Measurements from ENCODE around the gene GJA9.
A peak's percentile ranks its signal among the peaks of the same experiment; 100 is the strongest.

The GJA9 gene

GRCh38 chr1:38873027-38873969 lies 8.1 kb downstream of the GJA9 start, which contains the start of gene MYCBP:
TSS of gene MYCBP (minus strand) at chr1:38873348. CDS start at chr1:38873305, 43 bp downstream.
- peak within 1 kb of the TSS; percentile 87 for H3K4me3 ChIP-seq (ENCODE audit: low read depth, low read length)
- DNase-seq (ENCODE audit: low read depth): peak; percentile 96
- peak; percentile 53 for TF ChIP-seq MAX (IDR thresholded peaks at IDR 0.05; ENCODE audit: low read depth, low read length)
- TF ChIP-seq POLR2A (IDR thresholded peaks at IDR 0.05; ENCODE audit: extremely low read depth, insufficient read length): peak; percentile 69
- no peak for TF ChIP-seq CTCF (IDR thresholded peaks at IDR 0.05; ENCODE audit: low read depth, low read length)
- TF ChIP-seq MYC (IDR thresholded peaks at IDR 0.05; ENCODE audit: low read depth, low read length): peak; percentile 22; the same call in 1 of the 2 replicates

GRCh38 chr1:38872401-38873026 lies 8.9 kb downstream of the GJA9 start:
- H3K4me3 ChIP-seq (ENCODE audit: low read depth, low read length): peak overlapping the region; percentile 87
- no peak for TF ChIP-seq CTCF (IDR thresholded peaks at IDR 0.05; ENCODE audit: low read depth, low read length)
- peak; percentile 22; the same call in 1 of the 2 replicates for TF ChIP-seq MAX (IDR thresholded peaks at IDR 0.05; ENCODE audit: low read depth, low read length)
- DNase-seq (ENCODE audit: low read depth): peak; percentile 49

GRCh38 chr1:38870996-38871395 lies 10.4 kb downstream of the GJA9 start:
- no peak overlapping the region for H3K4me3 ChIP-seq (ENCODE audit: low read depth, low read length)
- DNase-seq (ENCODE audit: low read depth): no peak
- TF ChIP-seq POLR2A (IDR thresholded peaks at IDR 0.05; ENCODE audit: extremely low read depth, insufficient read length): no peak
- TF ChIP-seq MYC (IDR thresholded peaks at IDR 0.05; ENCODE audit: low read depth, low read length): no peak
- TF ChIP-seq MAX (IDR thresholded peaks at IDR 0.05; ENCODE audit: low read depth, low read length): no peak
- TF ChIP-seq CTCF (IDR thresholded peaks at IDR 0.05; ENCODE audit: low read depth, low read length): no peak

GRCh38 chr1:38867208-38867607 lies 14.2 kb downstream of the GJA9 start:
- DNase-seq (ENCODE audit: low read depth): no peak
- H3K4me3 ChIP-seq (ENCODE audit: low read depth, low read length): no peak overlapping the region
- no peak for TF ChIP-seq MYC (IDR thresholded peaks at IDR 0.05; ENCODE audit: low read depth, low read length)
- TF ChIP-seq CTCF (IDR thresholded peaks at IDR 0.05; ENCODE audit: low read depth, low read length): no peak
- TF ChIP-seq POLR2A (IDR thresholded peaks at IDR 0.05; ENCODE audit: extremely low read depth, insufficient read length): no peak
- no peak for TF ChIP-seq MAX (IDR thresholded peaks at IDR 0.05; ENCODE audit: low read depth, low read length)

GRCh38 chr1:38865112-38865715 lies 16.2 kb downstream of the GJA9 start:
- TF ChIP-seq POLR2A (IDR thresholded peaks at IDR 0.05; ENCODE audit: extremely low read depth, insufficient read length) (no peak), CTCF (IDR thresholded peaks at IDR 0.05; ENCODE audit: low read depth, low read length) (no peak), MAX (IDR thresholded peaks at IDR 0.05; ENCODE audit: low read depth, low read length) (no peak), MYC (IDR thresholded peaks at IDR 0.05; ENCODE audit: low read depth, low read length) (no peak)
- H3K4me3 ChIP-seq (ENCODE audit: low read depth, low read length): no peak overlapping the region
- no peak for DNase-seq (ENCODE audit: low read depth)

All from NB4 (cell line).